Retinal pigment epithelial cell (primary cell): ENCODE results near the gene GATA3.

Experiments
- DNase-seq: peaks from one replicate; pipeline ENCODE4 v3.0.0-alpha.2; 2010; ENCODE audit warnings: low read depth
- H3K4me3 ChIP-seq: 2 replicates; pipeline ENCODE4 v1.5.1; 2011; ENCODE audit warnings: mild to moderate bottlenecking, low read length, control low read depth, moderate library complexity
- TF ChIP-seq, protein P1 (sequence below): conservative IDR thresholded peaks from 2 replicates; pipeline ENCODE4 v1.5.1; 2011; ENCODE audit warnings: low read depth, low read length, control low read depth, inconsistent platforms

The GATA3 gene

DNA sequence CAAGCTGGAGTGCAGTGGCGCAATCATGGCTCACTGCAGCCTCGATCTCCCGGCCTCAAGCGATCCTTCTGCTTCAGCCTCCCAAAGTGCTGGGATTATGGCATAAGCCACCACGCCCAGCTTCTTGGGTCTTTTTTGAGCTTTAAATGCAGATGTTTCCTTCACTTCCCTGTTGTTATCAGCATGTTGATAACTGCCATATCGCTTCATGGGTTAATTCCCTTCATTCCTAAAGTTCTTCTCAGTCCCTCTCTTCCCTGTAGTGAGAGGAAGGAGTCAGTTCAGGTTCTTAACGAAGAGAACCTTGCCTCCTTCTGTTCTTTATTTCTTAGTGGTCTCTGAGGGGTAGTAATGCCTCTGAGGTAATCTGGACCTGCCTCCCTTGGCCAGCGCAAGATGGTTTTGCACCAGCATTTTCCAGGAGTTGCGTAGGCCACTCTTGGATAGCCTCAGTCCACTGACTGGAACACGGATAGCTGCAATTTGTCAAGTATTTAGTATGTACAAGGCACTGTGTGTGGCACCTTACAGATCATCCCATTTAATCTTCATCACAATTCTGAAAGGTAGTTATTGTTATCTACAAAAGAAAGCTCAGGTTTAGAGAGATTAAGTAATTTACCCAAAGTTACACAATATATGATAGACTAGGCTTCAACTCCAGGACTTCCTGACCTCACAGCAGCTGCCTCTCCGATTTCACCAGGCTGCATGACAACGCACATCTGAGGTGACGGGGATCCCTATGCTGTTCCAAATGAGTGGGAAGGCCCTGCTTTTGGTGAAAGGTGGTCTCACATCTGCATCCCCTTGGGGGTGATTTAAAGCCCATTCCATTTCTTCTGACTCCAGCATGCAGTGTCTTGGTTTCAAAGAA is 60.5 kb downstream of the GATA3 start:
- TF ChIP-seq, protein P1, sequence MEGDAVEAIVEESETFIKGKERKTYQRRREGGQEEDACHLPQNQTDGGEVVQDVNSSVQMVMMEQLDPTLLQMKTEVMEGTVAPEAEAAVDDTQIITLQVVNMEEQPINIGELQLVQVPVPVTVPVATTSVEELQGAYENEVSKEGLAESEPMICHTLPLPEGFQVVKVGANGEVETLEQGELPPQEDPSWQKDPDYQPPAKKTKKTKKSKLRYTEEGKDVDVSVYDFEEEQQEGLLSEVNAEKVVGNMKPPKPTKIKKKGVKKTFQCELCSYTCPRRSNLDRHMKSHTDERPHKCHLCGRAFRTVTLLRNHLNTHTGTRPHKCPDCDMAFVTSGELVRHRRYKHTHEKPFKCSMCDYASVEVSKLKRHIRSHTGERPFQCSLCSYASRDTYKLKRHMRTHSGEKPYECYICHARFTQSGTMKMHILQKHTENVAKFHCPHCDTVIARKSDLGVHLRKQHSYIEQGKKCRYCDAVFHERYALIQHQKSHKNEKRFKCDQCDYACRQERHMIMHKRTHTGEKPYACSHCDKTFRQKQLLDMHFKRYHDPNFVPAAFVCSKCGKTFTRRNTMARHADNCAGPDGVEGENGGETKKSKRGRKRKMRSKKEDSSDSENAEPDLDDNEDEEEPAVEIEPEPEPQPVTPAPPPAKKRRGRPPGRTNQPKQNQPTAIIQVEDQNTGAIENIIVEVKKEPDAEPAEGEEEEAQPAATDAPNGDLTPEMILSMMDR: no peak
- no peak for DNase-seq
- no peak overlapping the region for H3K4me3 ChIP-seq

DNA sequence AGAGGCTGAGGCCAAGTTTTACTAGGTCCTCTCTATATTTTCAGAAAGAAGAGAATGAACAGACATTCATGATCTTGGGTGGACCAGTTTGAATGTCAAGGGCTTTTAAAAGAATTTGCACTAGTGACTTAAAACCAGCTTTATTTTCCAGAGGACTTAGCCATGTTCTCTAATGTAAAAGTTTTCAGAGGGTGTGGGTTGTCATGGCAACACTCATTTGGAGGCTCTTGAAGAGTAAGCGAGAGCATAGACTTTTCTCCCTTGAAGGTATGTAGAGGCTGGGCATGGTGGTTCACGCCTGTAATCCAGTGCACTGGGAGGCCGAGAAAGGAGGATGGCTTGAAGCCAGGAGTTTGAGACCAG is 61.1 kb downstream of the GATA3 start:
- TF ChIP-seq, protein P1: no peak
- no peak overlapping the region for H3K4me3 ChIP-seq
- no peak for DNase-seq

DNA sequence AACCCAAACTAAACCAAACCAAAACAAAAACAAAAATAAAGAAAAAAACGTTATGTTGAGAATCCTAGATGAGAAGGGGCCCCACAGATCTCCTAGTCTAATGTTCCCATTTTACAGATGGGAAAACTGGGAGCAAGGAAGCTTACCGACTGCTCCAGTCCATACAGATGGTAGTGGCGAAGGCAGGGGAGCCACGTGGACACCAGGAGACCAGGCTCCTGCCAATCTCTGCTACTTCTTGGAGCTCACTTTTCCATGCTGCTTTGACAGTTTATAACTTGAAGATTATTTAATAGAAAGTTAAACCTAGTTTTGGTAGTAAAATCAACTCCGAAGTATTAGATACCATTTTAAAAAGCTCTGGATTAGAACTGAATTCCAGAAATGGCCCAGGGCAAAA is 62.0 kb downstream of the GATA3 start:
- no peak overlapping the region for H3K4me3 ChIP-seq

DNA sequence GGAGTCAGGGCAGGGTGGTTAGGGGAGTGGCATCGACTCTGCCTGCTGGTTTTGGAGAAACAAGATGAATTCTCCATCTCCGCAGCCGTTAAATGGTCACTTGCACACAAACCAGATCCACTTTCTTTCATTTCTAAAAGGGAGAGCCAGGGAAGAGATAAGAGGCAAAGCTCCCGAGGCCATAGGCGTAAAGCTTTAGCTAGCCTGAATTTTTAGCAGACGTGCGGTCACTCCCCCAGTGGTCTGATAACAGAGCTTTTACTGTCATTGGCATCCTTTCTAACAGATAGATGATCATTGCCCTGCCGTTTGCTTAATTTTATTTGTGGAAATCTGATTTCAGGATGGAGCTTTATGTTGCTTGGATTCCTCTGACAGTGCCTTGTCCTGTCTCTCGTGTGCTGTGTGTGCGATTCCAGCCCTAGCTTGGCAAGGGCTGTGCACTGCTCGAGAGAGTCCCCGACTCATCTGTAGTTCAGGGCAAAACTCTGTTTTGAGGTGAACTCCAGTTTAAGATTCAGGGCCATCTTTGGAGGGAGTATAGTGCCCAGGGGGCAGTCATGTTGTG is 62.5 kb downstream of the GATA3 start:
- no peak overlapping the region for H3K4me3 ChIP-seq
- no peak for DNase-seq
- TF ChIP-seq, protein P1: no peak

More for the DNA sequence above, 62.0 kb downstream of the GATA3 start:
- TF ChIP-seq, protein P1: no peak
- no peak for DNase-seq

- TF ChIP-seq, protein P1: no peak
- H3K4me3 ChIP-seq: no peak overlapping the region
- DNase-seq: no peak
Observed at GRCh38 chr10:8121201-8121890, 66.9 kb downstream of the GATA3 start.

DNA sequence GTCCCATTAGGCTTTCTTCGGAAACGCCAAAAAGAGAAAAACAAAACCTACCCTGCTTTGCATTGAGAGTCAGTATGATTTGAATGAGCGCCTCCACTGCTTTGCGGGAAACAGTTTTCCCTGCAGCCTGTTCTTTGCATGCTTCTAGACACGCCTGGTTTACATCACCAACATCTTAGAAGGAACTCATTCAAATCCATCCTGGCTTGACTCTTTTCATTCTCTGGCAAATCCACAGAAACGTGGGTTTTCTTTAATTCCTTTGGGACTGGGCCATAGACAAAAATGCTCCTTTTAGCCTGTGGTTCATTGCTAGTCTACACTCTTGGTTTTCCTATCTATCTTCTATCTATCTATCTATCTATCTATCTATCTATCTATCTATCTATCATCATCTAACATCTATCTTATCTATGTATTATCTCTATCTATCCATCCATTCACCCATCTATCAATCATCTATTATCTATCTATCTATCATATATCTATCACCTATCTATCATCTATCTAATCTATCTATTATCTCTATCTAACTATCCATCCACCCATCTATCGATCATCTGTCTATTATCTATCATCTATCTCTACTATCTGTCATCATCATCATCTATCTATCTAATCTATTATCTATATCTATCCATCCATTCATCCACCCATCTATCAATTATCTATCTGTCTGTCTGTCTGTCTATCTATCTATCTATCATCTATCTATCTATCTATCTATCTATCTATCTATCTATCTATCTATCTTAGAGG is 68.3 kb downstream of the GATA3 start:
- TF ChIP-seq, protein P1: no peak
- DNase-seq: no peak
- no peak overlapping the region for H3K4me3 ChIP-seq
